ENCODE measurements around the gene LINGO1. TPM values are rescaled to one million over a fixed set of nuclear protein-coding genes. Genes with fewer than 3 reads are reported as not detected.

LINGO1 gene
- total and polyA plus RNA-seq, 2 donors (not counting 3 experiments of a cell fraction or from before 2014, with no cell fraction given) = 0.15 to 0.33 TPM

- CTCF ChIA-PET = no interaction called here
Observed at GRCh38 chr15:77675806-77676415, 43.2 kb upstream of the LINGO1 start.

More at GRCh38 chr15:77675806-77676415, 43.2 kb upstream of the LINGO1 start:
- FAIRE-seq (no peak), DNase-seq (ENCODE audit: low read depth, low spot score) (no peak)
- no peak overlapping the region for H3K4me3 ChIP-seq (replicated peaks in 1 of 3; ENCODE audit: insufficient read depth in 1 of 3, low read depth in 1 of 3, low read length in 3 of 3)
- peaks cover 0 to 3% of the 10 kb centered on the region in 2 experiments for H3K27me3 ChIP-seq (ENCODE audit: control insufficient read depth in 2 of 2, insufficient read depth in 2 of 2, low read length in 2 of 2)
- no peak overlapping the region for H2AFZ ChIP-seq (ENCODE audit: low read depth, low read length)
- H3K4me2 ChIP-seq (ENCODE audit: insufficient read depth, low read length) = no peak overlapping the region
- no peaks in the 10 kb centered on the region for H3K4me1 ChIP-seq (ENCODE audit: control insufficient read depth, extremely low read depth, insufficient read depth, low read length)
- no peak overlapping the region for H3K9ac ChIP-seq (replicated peaks; ENCODE audit: extremely low read depth, insufficient read depth, low read length)
- POLR2A ChIA-PET = no interaction called here
- H3K36me3 ChIP-seq (ENCODE audit: control insufficient read depth in 2 of 2, extremely low read depth in 1 of 2, insufficient read depth in 2 of 2, low read length in 2 of 2) = no peaks in the 10 kb centered on the region
- no peaks in the 10 kb centered on the region for H3K79me2 ChIP-seq (ENCODE audit: control insufficient read depth, insufficient read depth, low read length)
- no peaks in the 10 kb centered on the region for H3K9me3 ChIP-seq (replicated peaks; ENCODE audit: control insufficient read depth, insufficient read depth, low read length)
- intact Hi-C loops (cut with micrococcal nuclease) = no loop called here
- H4K20me1 ChIP-seq (replicated peaks; ENCODE audit: control insufficient read depth, extremely low read depth, insufficient read depth, low read length) = no peaks in the 10 kb centered on the region
- dilution Hi-C loops (cut with MboI; ENCODE audit: extremely low pct_ligation_motif_present, low sequenced_read_pairs) = no loop called here
- no TSS peak for BruUV-seq (replicated peaks)
- no peak overlapping the region for H3K27ac ChIP-seq (ENCODE audit: insufficient read depth, low read depth, low read length)
- TF ChIP-seq CTCF (IDR thresholded peaks at IDR 0.05; ENCODE audit: extremely low read depth in 1 of 2, insufficient read depth in 1 of 2, low read depth in 1 of 2, low read length in 2 of 2) (no peak), MAX (IDR thresholded peaks at IDR 0.05; ENCODE audit: insufficient read depth, insufficient read length) (no peak), FOS (IDR thresholded peaks at IDR 0.05; ENCODE audit: borderline replicate concordance, insufficient read depth, low read length) (no peak), GATA2 (IDR thresholded peaks at IDR 0.05; ENCODE audit: insufficient read depth, insufficient read length, low read depth, low read length) (no peak), POLR2A (IDR thresholded peaks at IDR 0.05; ENCODE audit: low read depth, low read length) (no peak), MYC (IDR thresholded peaks at IDR 0.05; ENCODE audit: low read depth, low read length) (no peak), JUN (IDR thresholded peaks at IDR 0.05; ENCODE audit: borderline replicate concordance, insufficient read depth, insufficient read length, low read depth) (no peak), EZH2 (IDR thresholded peaks at IDR 0.05; ENCODE audit: borderline replicate concordance, low read depth, low read length, severe bottlenecking) (no peak), POLR2AphosphoS5 (IDR thresholded peaks at IDR 0.05; ENCODE audit: insufficient read depth, low read depth, low read length) (no peak)
- no peaks in the 10 kb centered on the region for H3K9me1 ChIP-seq (replicated peaks; ENCODE audit: control insufficient read depth, extremely low read depth, insufficient read depth, low read length)

Data from endothelial cell of umbilical vein (primary cell).